ENCODE measurements around the gene PSMB1.
A peak's percentile ranks its signal among the peaks of the same experiment; 100 is the strongest.

The PSMB1 gene

GRCh38 chr6:170555305-170555704 lies 2.2 kb upstream of the PSMB1 start:
- DNase-seq (ENCODE audit: low read depth): no peak
- no peak for TF ChIP-seq CTCF (IDR thresholded peaks at IDR 0.05; ENCODE audit: insufficient read depth, low read depth, low read length, missing control alignments)
- H3K4me3 ChIP-seq (ENCODE audit: low read depth, low read length): peak overlapping the region; percentile 90

- peak overlapping the region; percentile 90 for H3K4me3 ChIP-seq (ENCODE audit: low read depth, low read length)
- no peak for DNase-seq (ENCODE audit: low read depth)
- TF ChIP-seq CTCF (IDR thresholded peaks at IDR 0.05; ENCODE audit: insufficient read depth, low read depth, low read length, missing control alignments): no peak
These were observed 1.7 kb upstream of the PSMB1 start for GRCh38 chr6:170554796-170555137.

- peak; percentile 98 for DNase-seq (ENCODE audit: low read depth)
- no peak for TF ChIP-seq CTCF (IDR thresholded peaks at IDR 0.05; ENCODE audit: insufficient read depth, low read depth, low read length, missing control alignments)
- peak within 1 kb of the TSS; percentile 90 for H3K4me3 ChIP-seq (ENCODE audit: low read depth, low read length)
These were observed 1.1 kb upstream of the PSMB1 start, which contains the start of gene TBP for GRCh38 chr6:170554013-170554795. Gene TBP (plus strand): TSS chr6:170554369. CDS start chr6:170557030, 2,661 bp downstream.

GRCh38 chr6:170553534-170554012 lies 466 bp upstream of the PSMB1 start:
- no peak for TF ChIP-seq CTCF (IDR thresholded peaks at IDR 0.05; ENCODE audit: insufficient read depth, low read depth, low read length, missing control alignments)
- H3K4me3 ChIP-seq (ENCODE audit: low read depth, low read length): peak overlapping the region; percentile 80
- DNase-seq (ENCODE audit: low read depth): no peak

- no peak overlapping the region for H3K4me3 ChIP-seq (ENCODE audit: low read depth, low read length)
- no peak for TF ChIP-seq CTCF (IDR thresholded peaks at IDR 0.05; ENCODE audit: insufficient read depth, low read depth, low read length, missing control alignments)
- no peak for DNase-seq (ENCODE audit: low read depth)
These were observed 7.7 kb downstream of the PSMB1 start for GRCh38 chr6:170545405-170545804.

GRCh38 chr6:170542031-170542719 lies 10.9 kb downstream of the PSMB1 start:
- no peak for DNase-seq (ENCODE audit: low read depth)
- no peak overlapping the region for H3K4me3 ChIP-seq (ENCODE audit: low read depth, low read length)
- no peak for TF ChIP-seq CTCF (IDR thresholded peaks at IDR 0.05; ENCODE audit: insufficient read depth, low read depth, low read length, missing control alignments)
